Stimulated activated CD8-positive, alpha-beta memory T cell treated with anti-CD3 and anti-CD28 coated beads, Interleukin-15, amount 100 ng/mL, for 48 hours (primary cell): Measurements from ENCODE around the gene PEX16.

Experiments
- DNase-seq, 2 donors: peaks; one replicate each; pipeline ENCODE4 v3.0.0-alpha.2; 2020; ENCODE audit warnings: low read depth in 2 of 2

PEX16 gene

DNA sequence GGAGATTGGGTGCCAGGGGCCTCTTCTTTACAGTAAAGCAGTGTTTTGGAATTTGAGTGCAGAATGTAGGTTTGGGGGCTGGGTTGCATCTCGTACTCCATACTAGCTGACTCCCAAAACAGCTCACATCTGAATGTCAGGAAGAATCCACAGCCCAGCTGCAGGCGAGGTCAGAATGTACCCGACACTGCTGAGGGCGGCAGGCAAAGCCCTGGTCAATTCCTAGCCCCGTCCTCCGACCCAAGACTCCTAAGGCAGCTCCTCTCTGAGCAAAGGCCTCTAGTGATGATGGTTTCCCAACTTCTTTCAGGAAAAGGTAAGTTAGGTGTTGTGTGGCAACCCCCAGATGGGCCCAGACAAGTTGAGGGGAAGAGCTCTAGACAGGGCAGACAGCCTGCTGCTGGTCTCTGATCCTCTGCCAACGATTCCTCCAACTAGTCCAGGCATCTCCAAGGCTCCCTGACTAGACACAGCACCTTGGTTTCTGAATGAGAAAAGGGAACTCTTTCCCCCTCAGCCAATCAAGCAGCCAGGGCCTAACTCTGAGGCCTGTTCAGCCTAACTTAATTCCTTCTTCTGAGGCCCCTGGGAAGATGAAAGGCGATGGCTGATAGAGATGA lies 13.4 kb upstream of the PEX16 start:
- DNase-seq: no peak

DNA sequence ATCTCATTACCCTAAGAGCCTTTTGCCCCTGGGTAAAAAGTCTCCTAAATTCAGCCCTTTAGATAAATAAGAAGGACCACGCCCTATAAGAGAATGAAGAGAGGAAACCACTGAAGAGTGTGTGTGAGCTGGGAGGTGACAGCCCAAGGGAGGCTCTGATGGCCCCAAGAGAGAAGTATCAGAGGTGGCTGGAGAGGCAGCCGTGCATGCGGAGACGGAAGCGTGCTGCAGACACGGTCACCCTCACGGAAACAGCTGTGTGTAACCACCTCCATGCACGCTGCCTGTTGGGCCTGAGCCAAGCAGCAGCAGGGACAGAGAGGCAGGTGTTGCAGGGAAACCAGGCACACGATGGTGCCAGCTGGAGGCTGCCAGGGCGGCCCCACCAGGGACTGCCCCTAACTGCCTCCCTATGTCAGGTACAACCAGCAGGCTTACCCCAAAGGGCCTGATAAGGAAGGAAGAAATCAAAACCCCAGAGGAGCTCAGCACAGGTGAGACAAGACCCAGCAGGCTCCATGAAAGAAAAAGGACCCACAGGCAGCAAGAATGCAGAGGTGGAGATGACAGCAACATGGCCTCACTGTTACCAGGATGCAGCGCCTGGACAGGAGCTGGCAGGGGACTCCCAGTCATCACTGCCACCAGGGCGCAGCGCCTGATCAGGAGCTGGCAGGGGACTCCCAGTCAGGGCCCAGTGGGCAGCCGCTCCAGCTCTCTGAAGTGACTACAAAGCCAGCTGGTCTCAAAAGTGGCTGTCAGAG lies 12.5 kb upstream of the PEX16 start:
- no peak for DNase-seq

DNA sequence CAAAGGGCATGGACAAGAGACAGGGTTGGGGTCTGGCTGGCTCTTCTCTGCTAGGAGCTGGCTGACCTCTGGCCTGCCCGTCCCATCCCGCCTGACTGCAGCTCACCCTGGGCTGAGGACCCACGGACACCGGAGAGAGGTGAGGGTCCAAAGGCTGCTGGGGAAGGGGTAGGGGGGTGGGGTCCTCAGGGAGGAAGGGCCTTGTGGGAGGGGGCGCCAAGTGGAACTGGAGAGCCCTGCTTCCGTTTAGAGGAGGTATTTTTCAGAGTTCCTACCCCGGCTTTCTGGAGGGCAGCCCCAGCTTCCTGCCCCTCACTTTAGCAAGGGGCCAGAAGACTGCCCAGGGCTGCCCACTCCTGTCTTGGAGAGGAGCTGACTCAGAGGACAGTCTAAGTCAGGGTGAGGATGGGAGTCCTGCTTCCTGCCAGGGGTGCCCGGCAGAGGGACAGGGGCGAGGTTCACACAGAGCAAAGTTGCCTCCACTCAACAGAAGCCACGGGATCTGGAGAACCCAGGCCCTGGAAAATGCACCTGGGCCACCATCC lies 11.9 kb upstream of the PEX16 start:
- DNase-seq: no peak

DNA sequence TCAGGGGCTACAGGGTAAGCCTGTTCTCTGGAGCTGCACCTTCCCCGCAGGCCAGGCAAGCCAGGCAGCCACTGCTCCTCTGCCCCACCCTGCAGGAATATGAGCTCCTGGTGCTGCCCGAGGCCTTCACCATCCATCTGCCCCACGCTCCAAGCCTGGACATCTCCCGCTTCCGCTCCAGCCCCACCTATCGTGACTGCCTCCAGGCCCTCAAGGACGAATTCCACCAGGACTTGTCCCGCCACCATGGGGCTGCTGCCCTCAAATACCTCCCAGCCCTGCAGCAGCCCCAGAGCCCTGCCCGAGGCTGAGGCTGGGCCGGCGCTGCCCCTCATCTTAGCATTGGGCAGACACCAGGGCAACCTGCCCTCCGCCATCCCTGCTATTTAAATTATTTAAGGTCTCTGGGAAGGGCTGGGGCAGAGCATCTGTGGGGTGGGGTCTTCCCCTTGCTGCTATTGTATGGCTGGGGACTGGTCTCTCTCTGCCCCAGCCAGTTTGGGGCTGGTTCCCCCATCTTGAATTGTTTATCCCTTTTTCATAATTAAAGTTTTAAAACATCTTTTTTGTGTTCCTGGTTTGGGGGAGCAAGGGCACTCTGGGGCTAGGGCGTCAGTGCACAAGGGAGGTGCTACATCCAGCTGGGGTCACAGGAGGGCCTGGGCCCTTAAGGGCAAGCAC lies 11.0 kb upstream of the PEX16 start:
- DNase-seq: no peak

DNA sequence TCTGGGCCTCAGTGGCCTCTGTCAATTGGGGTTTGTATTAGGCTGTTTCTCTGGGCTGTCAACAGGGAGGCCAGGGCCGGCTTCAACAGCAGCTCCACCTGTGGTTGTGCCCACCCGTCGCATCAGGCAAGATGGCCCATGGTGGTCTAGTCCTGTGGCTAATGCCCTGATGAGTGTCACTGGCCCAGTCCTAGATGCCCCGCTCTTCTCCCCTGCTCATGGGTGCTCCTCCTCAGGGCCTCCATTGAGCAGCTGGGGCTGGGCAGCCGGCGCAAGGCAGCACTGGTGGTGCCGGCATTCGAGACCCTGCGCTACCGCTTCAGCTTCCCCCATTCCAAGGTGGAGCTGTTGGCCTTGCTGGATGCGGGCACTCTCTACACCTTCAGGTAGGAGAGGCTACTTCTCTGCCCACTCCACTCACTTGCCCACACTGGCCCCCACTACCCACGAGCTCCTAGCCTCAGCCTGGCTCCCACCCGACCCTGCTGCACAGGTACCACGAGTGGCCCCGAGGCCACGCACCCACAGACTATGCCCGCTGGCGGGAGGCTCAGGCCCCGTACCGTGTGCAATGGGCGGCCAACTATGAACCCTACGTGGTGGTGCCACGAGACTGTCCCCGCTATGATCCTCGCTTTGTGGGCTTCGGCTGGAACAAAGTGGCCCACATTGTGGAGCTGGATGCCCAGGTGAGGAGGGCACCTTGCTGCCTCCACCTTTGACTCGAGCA lies 10.2 kb upstream of the PEX16 start:
- DNase-seq: no peak

DNA sequence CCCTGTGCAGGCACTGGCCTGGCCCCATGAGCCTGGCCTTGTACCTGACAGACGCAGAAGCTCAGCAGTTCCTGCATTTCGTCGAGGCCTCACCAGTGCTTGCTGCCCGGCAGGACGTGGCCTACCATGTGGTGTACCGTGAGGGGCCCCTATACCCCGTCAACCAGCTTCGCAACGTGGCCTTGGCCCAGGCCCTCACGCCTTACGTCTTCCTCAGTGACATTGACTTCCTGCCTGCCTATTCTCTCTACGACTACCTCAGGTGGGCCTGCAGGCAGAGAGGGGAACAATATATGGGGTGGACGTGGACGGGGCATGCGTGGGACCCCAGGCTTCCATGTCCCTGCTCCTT lies 9.6 kb upstream of the PEX16 start:
- DNase-seq: no peak

DNA sequence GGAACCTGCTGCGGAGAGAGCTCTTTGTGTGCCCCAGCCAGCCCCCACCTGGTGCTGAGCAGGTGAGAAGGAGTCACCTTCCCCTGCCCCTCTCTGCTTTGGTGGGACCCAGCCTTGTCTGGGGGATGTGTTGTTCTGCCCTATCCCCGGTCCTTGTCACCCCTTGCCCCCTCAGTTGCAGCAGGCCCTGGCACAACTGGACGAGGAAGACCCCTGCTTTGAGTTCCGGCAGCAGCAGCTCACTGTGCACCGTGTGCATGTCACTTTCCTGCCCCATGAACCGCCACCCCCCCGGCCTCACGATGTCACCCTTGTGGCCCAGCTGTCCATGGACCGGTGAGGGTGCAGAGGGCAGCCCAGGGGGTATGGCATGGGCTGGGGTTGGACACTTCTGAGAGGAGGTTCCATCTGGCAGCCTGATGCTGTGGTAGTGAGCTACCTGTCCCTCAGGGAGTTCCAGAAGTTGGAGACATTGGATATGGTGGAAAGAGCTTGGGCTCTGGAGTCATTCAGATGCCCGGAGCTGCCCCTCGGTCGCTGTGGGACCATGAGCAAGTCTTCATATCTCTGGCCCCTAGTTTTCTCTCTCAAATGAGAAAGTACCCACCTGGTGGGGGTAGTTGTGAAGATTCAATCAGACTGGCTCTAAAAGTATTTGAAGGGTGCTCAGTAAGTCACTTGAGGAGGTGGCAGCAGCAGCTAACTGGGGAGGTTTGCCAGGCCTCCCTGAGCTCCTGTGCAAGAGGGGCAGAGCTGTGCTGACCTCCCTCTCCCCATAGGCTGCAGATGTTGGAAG lies 9.1 kb upstream of the PEX16 start:
- no peak for DNase-seq

DNA sequence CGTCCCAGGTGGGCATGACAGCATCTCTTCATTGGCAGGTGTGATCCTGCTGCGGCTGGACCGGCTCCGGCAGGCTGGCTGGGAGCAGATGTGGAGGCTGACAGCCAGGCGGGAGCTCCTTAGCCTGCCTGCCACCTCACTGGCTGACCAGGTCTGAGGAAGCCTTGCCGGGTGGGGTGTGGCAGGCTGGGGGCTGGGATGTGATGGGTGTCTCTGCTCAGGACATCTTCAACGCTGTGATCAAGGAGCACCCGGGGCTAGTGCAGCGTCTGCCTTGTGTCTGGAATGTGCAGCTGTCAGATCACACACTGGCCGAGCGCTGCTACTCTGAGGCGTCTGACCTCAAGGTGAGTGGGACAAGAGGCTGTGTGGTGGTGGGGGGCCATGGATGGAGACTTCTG lies 8.3 kb upstream of the PEX16 start:
- no peak for DNase-seq

DNA sequence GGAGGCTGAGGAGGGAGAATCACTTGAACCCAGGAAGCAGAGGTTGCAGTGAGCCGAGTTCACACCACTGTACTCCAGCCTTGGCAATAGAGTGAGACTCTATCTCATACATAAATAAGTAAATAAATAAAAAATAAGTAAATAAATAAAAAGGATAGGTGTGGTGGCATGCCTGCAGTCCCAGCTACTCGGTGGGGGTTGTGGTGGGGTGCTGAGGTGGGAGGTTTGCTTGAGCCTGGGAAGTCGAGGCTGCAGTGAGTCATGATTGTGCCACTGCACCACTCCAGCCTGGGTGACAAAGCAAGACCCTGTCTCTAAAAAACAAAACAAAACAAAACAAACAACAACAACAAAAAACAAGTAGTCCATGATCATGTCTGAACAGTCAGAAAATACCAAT lies 7.9 kb upstream of the PEX16 start:
- no peak for DNase-seq

DNA sequence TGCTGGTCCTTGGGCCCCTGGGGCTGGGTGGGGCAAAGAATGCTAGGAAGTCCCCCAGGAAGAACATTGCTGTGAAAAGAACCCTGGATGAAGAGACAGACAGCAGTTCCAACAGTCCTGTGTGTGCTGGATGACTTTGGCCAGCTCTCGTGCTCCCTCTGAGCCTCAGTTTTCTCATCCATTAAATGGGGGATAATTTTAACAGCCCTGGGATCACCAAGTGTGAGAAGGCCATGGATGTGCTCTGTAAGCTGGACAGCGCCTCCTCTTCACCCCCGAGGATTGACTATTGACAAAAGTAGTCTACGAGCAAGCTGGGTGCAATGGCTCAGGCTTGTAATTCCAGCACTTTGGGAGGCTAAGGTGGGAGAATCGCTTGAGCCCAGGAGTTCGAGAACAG lies 7.2 kb upstream of the PEX16 start:
- DNase-seq: no peak

DNA sequence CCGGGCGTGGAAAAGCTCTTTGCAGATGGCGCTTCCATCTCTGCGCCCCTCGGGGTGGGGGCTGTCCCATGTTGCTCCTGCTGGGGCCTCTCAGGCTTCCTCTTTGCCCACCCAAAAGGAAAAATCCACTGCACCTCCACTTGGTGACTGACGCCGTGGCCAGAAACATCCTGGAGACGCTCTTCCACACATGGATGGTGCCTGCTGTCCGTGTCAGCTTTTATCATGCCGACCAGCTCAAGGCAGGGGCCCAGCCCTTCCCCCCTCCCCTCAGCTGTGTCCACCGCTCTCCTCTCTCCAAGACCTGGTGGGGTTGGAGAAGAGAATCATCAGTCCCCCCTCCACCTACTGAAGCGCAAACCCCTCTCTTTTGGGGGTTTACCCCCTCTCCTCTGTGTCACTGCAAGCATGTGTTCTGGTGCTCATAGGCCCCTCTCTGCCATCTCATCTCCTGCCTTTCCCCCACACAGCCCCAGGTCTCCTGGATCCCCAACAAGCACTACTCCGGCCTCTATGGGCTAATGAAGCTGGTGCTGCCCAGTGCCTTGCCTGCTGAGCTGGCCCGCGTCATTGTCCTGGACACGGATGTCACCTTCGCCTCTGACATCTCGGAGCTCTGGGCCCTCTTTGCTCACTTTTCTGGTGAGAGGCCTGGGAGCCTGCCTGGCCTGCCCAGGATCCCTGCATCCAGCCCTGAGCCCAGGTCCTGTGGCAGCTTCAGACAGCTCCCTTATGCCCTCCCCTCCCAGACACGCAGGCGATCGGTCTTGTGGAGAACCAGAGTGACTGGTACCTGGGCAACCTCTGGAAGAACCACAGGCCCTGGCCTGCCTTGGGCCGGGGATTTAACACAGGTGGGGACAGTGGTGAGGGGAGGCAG lies 6.6 kb upstream of the PEX16 start:
- DNase-seq: no peak

DNA sequence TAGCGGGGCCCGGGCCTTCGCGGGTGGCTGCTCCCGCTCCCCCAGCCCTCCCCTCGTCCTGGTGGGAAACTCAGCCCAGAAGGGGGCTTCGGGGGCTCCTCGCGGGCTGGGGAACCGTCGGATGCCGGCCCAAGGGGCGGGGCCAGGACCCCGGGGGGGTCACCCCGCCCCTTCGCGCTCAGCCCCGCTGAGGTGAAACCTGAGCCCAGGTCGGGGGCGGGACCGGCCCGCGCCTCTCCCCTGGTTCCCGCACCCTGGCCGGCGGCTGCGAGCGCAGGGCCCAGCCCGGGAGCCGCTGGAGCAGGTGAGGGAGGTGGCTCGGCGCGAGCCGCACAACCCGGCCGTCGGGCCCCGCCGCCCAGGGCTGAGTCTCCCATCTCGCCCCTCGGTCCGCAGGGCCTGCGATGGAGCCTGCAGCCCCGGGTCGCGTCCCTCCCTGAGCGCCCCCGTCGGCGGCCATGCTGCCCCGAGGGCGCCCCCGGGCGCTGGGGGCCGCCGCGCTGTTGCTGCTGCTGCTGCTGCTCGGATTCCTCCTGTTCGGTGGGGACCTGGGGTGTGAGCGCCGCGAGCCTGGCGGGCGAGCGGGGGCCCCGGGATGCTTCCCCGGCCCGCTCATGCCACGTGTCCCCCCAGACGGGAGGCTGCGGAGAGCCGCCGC lies 4.9 kb upstream of the PEX16 start, which contains the start of gene LARGE2:
Gene LARGE2, plus strand, starts transcription at position 232 of the 658 bp plus-strand sequence. Its CDS starts 227 bp downstream, at position 459.
- DNase-seq: no peak

DNA sequence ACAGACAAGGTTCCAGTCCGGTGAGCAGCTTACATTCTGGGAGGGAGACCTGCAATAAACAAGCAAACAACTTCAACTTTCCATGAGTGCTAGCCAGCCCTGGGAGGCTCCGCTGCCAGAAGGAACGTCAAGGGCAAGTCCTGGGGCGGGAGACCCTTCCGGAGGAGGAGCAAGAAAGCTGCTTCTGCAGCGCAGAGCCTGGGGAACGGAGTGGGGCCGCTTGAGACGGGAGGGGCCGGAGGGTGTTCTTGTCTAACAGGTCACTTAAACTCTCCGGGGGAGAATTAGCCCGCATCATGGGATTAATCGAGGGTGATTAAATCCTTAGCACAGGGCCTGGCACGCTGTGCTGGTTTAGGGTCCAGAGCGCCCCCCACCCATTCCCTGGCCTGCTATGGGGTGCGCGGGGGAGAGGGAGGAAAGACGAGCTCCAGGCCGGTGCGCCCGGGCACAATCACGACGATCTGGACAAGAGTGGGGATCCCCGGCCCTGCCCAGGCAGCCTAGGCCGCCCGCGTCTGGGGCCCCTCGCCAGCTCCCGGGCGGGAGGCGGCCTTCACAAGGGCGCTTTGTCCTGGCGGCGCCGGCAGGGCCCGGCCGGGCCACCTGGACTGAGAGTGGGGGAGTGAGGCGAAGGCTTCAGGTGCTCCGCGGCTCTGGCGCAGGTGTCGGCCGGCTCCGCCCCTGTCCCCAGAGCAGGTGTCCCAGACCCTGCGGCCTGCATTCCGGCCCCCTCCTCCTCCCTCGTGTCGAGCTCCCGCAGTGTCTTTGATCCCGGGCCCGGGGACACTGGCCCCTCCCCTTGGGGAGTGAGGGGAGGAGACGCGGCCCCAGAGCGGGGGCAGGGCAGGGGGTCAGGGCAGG lies 4.1 kb upstream of the PEX16 start:
- DNase-seq: no peak

DNA sequence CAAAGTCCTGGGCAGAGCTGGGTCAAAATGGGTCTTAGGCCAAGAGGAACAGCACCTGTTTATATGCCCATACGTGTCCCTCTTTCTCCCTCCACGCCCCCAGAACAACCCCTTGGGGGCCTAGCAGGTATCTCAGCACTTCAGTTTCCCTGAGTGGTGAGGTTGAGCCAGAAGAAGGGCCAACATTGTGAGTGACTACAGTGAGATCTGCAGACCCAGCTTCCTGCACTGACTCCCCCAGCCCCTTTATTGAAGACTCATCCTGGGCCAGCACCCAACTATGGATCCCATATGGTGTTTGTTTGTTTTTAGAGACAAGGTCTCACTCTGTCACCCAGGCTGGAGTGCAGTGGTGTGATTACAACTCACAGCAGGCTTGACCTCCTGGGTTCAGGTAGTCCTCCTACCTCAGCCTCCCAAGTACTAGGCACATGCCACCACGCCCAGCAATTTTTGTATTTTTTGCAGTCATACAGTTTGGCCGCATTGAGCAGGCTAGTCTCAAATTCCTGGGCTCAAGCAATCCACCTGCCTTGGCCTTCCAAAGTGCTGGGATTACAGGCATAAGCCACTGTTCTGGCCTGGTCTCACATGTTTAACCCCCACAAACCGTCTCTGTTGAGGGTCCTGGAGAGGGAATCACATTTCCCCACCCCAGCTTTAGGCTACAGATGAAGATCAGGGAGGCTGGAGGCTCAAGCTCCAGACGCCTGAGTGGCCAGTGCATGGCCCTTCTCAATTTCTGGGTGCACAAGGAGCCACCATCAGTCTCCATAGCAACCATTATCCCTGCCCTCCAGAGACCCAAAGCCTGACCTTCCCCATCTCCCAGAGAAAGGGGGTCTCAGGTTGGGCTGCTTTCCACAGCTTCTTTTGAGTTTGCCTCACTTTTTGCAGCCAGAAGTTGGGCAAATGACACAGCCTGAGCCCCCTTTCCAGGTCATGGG lies 3.1 kb upstream of the PEX16 start:
- DNase-seq: no peak

DNA sequence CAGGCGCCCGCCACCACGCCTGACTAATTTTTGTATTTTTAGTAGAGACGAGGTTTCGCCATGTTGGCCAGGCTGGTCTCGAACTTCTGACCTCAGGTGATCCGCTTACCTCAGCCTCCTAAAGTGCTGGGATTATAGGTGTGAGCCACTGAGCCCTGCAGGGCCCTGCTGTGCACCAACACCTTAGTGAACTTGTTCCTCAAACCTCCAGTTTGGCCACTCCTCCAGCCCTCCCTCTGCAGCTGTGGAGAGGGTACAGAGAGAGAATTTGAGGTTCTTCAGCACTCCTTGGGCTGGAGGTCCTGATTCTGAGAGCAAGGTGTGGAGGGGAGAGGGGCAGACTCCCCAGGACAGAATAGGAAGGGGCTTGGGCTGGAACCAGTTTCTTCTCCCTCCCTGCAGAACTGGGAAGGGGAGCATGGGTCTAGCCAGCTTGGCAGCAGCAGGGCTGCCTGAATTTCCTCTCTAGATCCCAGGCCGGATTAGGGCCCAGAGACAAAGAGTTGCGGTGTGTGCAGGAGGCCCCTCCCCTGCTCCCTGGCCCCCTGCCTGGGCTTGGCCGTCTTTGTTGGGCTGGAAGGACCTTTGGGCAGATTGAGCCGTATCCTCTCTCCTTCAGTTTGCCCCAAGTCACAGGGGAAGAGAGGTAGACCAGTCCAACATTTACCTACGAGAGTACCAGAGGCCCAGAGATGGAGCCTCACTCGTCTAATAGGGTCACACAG lies 2.3 kb upstream of the PEX16 start:
- DNase-seq: no peak

DNA sequence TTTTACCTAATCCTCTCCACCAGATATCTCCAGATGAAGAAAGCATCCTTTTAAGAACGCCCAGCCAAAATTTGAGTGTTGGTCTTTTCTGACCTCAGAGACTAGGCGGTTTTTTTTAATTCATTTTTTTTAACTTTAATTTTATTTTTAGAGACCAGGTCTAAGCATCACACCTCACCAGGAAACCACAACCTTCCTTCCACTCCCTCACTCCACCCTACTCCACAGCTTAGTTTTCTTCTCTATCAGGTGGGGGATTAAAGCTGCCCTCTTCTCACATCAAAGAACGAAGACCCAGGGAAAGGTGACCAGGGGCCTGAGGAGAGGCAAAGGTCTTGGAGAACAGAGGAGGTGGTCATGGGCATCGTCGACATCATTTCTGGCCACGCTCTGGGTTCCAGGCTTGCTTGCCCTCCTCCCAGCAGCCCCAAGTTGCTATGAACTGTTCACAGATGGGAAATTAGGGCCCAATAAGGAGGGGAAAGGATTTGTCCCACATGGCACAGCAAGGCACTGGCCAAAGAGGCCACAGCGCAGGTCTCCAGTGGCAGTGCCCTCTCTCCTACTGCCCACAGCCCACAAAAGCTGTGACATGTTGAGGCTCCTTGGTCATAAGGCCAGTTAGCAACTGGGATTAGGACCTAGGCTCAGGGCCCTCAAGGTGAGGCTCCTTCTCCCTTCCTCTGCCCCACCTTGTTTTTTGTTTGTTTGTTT lies 1.4 kb upstream of the PEX16 start:
- no peak for DNase-seq
